HepG2 (cell line): ENCODE data around the gene BABAM2. TPM values are rescaled to one million over a fixed set of nuclear protein-coding genes. Genes with fewer than 3 reads are reported as not detected.

Source experiments
- CBX2 ChIP-seq, 2 experiments: fragments of 200-600 bp in 1 of 2; sonication (generic); formaldehyde crosslinking in 1 of 2; IDR thresholded peaks; 2 replicates each; pipeline versions ENCODE4 v1.7.0 to v1.8.1; 2018 to 2022; ENCODE audit warnings: low read depth in 2 of 2, low read length in 1 of 2, mild to moderate bottlenecking in 1 of 2, missing genetic modification reagents in 1 of 2
- CCDC6 ChIP-seq: sonication (generic); formaldehyde crosslinking; IDR thresholded peaks from 2 replicates; pipeline ENCODE4 v1.8.1; 2022; ENCODE audit warnings: mild to moderate bottlenecking, missing genetic modification reagents, moderate library complexity
- HNRNPL ChIP-seq: fragments of 200-400 bp; formaldehyde crosslinking; IDR thresholded peaks from 2 replicates; pipeline ENCODE4 v1.6.1; 2017; ENCODE audit warnings: mild to moderate bottlenecking, low read depth, low read length
- KMT2A ChIP-seq: sonication (generic); formaldehyde crosslinking; IDR thresholded peaks from 2 replicates; pipeline ENCODE4 v1.4.0; 2020; ENCODE audit warnings: missing genetic modification reagents
- LBX2 ChIP-seq: sonication (generic); formaldehyde crosslinking; IDR thresholded peaks from 2 replicates; pipeline ENCODE4 v1.5.0; 2020; ENCODE audit warnings: missing genetic modification reagents, mild to moderate bottlenecking, borderline replicate concordance
- MED1 ChIP-seq: sonication (generic); formaldehyde crosslinking; IDR thresholded peaks from 2 replicates; pipeline ENCODE4 v1.4.0; 2020; ENCODE audit warnings: missing genetic modification reagents
- NFATC3 ChIP-seq: sonication (generic); formaldehyde crosslinking; IDR thresholded peaks from 2 replicates; pipeline ENCODE4 v1.5.1; 2020; ENCODE audit warnings: mild to moderate bottlenecking, missing genetic modification reagents
- NR2F6 ChIP-seq, 2 experiments: IDR thresholded peaks; 2 replicates each; pipeline ENCODE4 v1.6.1; 2016; ENCODE audit warnings: antibody characterized with exemption in 1 of 2, mild to moderate bottlenecking in 1 of 2
- RAD21 ChIP-seq: fragments of 450-650 bp; formaldehyde crosslinking; IDR thresholded peaks from 2 replicates; pipeline ENCODE4 v1.5.0; 2020; ENCODE audit warnings: mild to moderate bottlenecking
- SP1 ChIP-seq, 2 experiments: fragments of 450-650 bp in 1 of 2; sonication (generic) in 1 of 2; formaldehyde crosslinking in 1 of 2; IDR thresholded peaks; 2 replicates each; pipeline versions ENCODE4 v1.4.0 to v1.6.1; 2016 to 2020; ENCODE audit warnings: missing genetic modification reagents in 1 of 2
- TAF1 ChIP-seq: sonication (generic); formaldehyde crosslinking; IDR thresholded peaks from 2 replicates; pipeline ENCODE4 v1.4.0; 2020; ENCODE audit warnings: missing genetic modification reagents
- TCF7 ChIP-seq: sonication (generic); IDR thresholded peaks from 2 replicates; pipeline ENCODE4 v1.6.1; 2016; ENCODE audit warnings: antibody characterized with exemption, low read depth
- TRAFD1 ChIP-seq: sonication (generic); formaldehyde crosslinking; IDR thresholded peaks from 2 replicates; pipeline ENCODE4 v1.5.1; 2020; ENCODE audit warnings: missing genetic modification reagents, mild to moderate bottlenecking, borderline replicate concordance
- TSC22D2 ChIP-seq: sonication (generic); formaldehyde crosslinking; IDR thresholded peaks from 2 replicates; pipeline ENCODE4 v1.5.1; 2020; ENCODE audit warnings: missing genetic modification reagents, mild to moderate bottlenecking, borderline replicate concordance
- ZBTB8A ChIP-seq: sonication (generic); formaldehyde crosslinking; IDR thresholded peaks from 2 replicates; pipeline ENCODE4 v1.4.0; 2020; ENCODE audit warnings: mild to moderate bottlenecking, low read depth, missing genetic modification reagents, borderline replicate concordance
- ZNF264 ChIP-seq: sonication (generic); formaldehyde crosslinking; IDR thresholded peaks from 2 replicates; pipeline ENCODE4 v1.4.0; 2020; ENCODE audit warnings: missing genetic modification reagents
- ZNF337 ChIP-seq: sonication (generic); formaldehyde crosslinking; IDR thresholded peaks from 2 replicates; pipeline ENCODE4 v1.5.1; 2020; ENCODE audit warnings: missing genetic modification reagents, low read depth, mild to moderate bottlenecking, borderline replicate concordance
- ZUFSP ChIP-seq: sonication (generic); formaldehyde crosslinking; IDR thresholded peaks from 2 replicates; pipeline ENCODE4 v1.9.0; 2021; ENCODE audit warnings: missing genetic modification reagents, mild to moderate bottlenecking, borderline replicate concordance
- polyA plus RNA-seq, 8 experiments: library from polyadenylated mRNA; depleted of rRNA in 3 of 8; stranded (reverse) in 7 of 8; unstranded in 1 of 8; fragments of >200 nt; fragmentation: Illumina TruSeq in 4 of 8; extraction: Trizol in 4 of 8; gene quantifications; 2 replicates each; pipeline versions ENCODE4 v1.2.1 to v1.2.3, GENCODE V29; 2011 to 2016; ENCODE audit warnings: low read depth in 4 of 8, missing spikeins in 1 of 8, mixed read lengths in 1 of 8; ENCODE audit not compliant: insufficient read depth in 1 of 8
- total RNA-seq, 5 experiments: library from RNA; depleted of rRNA; stranded (reverse); fragments of >200 nt; fragmentation: Illumina TruSeq; extraction: Trizol; gene quantifications; 2 replicates each; pipeline ENCODE4 v1.2.3, GENCODE V29; 2016; ENCODE audit warnings: low read depth in 1 of 5
- TF ChIP-seq, protein P1 (sequence below): sonication (generic); formaldehyde crosslinking; IDR thresholded peaks from 2 replicates; pipeline ENCODE4 v1.4.0; 2020; ENCODE audit warnings: mild to moderate bottlenecking, missing genetic modification reagents
- TF ChIP-seq, protein P2 (sequence below): sonication (generic); formaldehyde crosslinking; IDR thresholded peaks from 2 replicates; pipeline ENCODE4 v1.5.0; 2020; ENCODE audit warnings: mild to moderate bottlenecking, missing genetic modification reagents, borderline replicate concordance

BABAM2 gene
- total and polyA plus RNA-seq, 2 of the 13 experiments (the other 11 are each of a cell fraction or from before 2014, with no cell fraction given): 24.9 to 28.0 TPM

- TF ChIP-seq TRAFD1 (CRISPR knock-in tag): no peak
- TF ChIP-seq, protein P1, sequence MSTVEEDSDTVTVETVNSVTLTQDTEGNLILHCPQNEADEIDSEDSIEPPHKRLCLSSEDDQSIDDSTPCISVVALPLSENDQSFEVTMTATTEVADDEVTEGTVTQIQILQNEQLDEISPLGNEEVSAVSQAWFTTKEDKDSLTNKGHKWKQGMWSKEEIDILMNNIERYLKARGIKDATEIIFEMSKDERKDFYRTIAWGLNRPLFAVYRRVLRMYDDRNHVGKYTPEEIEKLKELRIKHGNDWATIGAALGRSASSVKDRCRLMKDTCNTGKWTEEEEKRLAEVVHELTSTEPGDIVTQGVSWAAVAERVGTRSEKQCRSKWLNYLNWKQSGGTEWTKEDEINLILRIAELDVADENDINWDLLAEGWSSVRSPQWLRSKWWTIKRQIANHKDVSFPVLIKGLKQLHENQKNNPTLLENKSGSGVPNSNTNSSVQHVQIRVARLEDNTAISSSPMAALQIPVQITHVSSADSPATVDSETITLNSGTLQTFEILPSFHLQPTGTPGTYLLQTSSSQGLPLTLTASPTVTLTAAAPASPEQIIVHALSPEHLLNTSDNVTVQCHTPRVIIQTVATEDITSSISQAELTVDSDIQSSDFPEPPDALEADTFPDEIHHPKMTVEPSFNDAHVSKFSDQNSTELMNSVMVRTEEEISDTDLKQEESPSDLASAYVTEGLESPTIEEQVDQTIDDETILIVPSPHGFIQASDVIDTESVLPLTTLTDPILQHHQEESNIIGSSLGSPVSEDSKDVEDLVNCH (CRISPR knock-in tag): no peak
- TF ChIP-seq ZNF337: no peak
- no peak for TF ChIP-seq TAF1 (CRISPR knock-in tag)
- TF ChIP-seq HNRNPL: no peak
- no peak for TF ChIP-seq ZNF264 (CRISPR knock-in tag)
- no peak for TF ChIP-seq TCF7
- no peak for TF ChIP-seq CBX2 (IDR thresholded peaks at IDR 0.05; ENCODE audit: low read depth, low read length)
- TF ChIP-seq CBX2 (CRISPR knock-in tag; IDR thresholded peaks at IDR 0.05; ENCODE audit: low read depth): no peak
- TF ChIP-seq RAD21 (CRISPR knock-in tag): no peak
- TF ChIP-seq CCDC6 (CRISPR knock-in tag): no peak
- no peak for TF ChIP-seq LBX2 (CRISPR knock-in tag)
- no peak for TF ChIP-seq ZBTB8A
- TF ChIP-seq, protein P2, sequence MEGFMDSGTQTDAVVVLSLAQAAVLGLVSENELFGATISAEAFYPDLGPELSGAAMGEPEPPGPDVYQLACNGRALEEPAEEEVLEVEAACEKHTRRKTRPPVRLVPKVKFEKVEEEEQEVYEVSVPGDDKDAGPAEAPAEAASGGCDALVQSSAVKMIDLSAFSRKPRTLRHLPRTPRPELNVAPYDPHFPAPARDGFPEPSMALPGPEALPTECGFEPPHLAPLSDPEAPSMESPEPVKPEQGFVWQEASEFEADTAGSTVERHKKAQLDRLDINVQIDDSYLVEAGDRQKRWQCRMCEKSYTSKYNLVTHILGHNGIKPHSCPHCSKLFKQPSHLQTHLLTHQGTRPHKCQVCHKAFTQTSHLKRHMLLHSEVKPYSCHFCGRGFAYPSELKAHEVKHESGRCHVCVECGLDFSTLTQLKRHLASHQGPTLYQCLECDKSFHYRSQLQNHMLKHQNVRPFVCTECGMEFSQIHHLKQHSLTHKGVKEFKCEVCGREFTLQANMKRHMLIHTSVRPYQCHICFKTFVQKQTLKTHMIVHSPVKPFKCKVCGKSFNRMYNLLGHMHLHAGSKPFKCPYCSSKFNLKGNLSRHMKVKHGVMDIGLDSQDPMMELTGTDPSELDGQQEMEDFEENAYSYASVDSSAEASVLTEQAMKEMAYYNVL (CRISPR knock-in tag): no peak
- TF ChIP-seq NR2F6 (IDR thresholded peaks at IDR 0.05): no peak
- TF ChIP-seq NR2F6 (CRISPR knock-in tag; IDR thresholded peaks at IDR 0.05): no peak
- TF ChIP-seq KMT2A (CRISPR knock-in tag): no peak
- peak; percentile 34; the same call in 1 of the 2 replicates for TF ChIP-seq MED1
- no peak for TF ChIP-seq ZUFSP (CRISPR knock-in tag)
- TF ChIP-seq SP1 (IDR thresholded peaks at IDR 0.05): no peak
- TF ChIP-seq SP1 (CRISPR knock-in tag; IDR thresholded peaks at IDR 0.05): no peak
- TF ChIP-seq NFATC3 (CRISPR knock-in tag): no peak
- 0 out of 2 replicates have a peak, but pooled peaks have one; percentile 45 for TF ChIP-seq TSC22D2 (CRISPR knock-in tag)
These were observed 281.8 kb downstream of the BABAM2 start (continued) for GRCh38 chr2:28172114-28172898.
